ENCODE results near the gene WDR82. TPM values are rescaled to one million over a fixed set of nuclear protein-coding genes. Genes with fewer than 3 reads are reported as not detected.

Gene WDR82
- total RNA-seq, 1 experiment from 2014 or later = 58.0 TPM

GRCh38 chr3:52238761-52239701 lies 39.4 kb downstream of the WDR82 start, which contains the start of gene TWF2:
Gene TWF2, minus strand, starts transcription at chr3:52239158. Its CDS starts 142 bp downstream, at chr3:52239016.
- peak; percentile 70 for DNase-seq (ENCODE audit: low read depth)

GRCh38 chr3:52238193-52238760 lies 40.2 kb downstream of the WDR82 start:
- DNase-seq (ENCODE audit: low read depth) = no peak

DNA sequence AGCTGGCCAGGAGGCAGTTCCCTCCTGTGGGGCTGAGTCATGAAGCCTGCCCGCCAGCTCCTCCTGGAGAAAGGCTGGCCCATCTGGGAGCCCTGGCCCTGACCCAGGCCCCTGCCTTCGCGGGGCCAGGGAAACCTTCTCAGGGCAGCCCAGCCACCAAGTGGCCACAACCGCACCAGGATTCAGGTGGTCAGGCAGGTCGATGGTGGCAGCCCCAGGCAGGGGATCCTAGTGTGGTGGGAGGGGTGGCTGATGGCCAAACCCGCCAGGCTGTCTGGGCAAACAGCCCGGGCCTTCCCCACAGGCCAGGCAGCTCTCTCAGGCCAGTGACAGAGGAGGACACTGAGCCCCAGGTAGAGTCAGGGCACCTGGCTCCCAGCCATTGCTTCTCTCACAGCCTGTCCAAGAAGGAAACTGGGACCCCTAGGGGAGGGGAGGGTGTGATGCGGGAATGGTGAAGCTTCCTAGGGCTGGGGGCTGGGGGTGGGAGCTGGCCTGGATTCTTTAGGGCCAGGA lies 40.7 kb downstream of the WDR82 start:
- peak; percentile 81 for DNase-seq (ENCODE audit: low read depth)

- DNase-seq (ENCODE audit: low read depth) = no peak
These were observed 41.3 kb downstream of the WDR82 start for GRCh38 chr3:52237006-52237656.

DNA sequence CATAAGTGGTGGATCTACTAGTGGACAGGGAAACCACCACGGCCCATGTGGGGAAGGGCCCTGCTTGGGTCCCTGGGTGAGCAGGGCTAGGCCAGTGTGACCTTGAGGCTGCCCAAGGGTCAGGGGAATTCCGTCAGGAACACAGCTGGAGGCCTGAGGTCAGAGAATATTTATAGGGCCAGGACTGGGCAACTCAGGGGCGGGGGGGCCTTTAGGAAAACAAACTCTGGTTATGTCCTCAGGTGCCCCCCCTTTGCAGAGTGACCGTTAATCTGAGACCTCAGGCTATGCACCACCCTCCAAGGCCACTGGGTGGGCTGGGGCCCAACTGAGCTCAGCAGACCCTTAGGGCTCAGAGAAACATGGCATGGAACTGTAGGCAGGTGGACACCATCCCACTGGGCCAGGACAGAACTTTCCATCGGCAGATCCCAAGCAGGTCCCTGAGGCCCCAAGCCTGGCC lies 42.0 kb downstream of the WDR82 start:
- DNase-seq (ENCODE audit: low read depth) = no peak

- DNase-seq (ENCODE audit: low read depth) = no peak
These were observed 43.7 kb downstream of the WDR82 start for GRCh38 chr3:52234516-52235447.

DNA sequence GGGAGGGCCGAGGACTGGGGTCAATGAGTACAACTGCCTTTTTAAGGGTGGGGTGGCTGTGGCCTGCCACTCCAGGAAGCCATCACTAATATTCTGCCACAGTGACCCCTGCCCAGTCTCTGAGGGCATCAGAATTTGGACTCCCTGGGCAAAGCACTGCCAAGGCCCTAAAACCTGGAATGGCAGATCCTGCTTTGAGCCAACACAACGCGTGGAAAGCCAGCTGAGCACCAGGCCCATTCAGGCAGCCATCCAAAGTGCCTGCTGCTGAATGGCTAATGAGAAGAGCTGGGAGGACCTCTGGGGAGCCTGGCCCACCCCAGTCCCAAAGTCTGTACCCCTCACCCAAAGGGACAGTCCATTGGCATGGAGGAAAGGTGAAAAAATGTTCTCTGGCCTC lies 44.5 kb downstream of the WDR82 start:
- no peak for DNase-seq (ENCODE audit: low read depth)

GRCh38 chr3:52233108-52233591 lies 45.3 kb downstream of the WDR82 start:
- no peak for DNase-seq (ENCODE audit: low read depth)

GRCh38 chr3:52232279-52233107 lies 46.0 kb downstream of the WDR82 start:
- DNase-seq (ENCODE audit: low read depth) = no peak

GRCh38 chr3:52231502-52232278 lies 46.8 kb downstream of the WDR82 start:
- DNase-seq (ENCODE audit: low read depth) = peak; percentile 35

- no peak for DNase-seq (ENCODE audit: low read depth)
These were observed 47.5 kb downstream of the WDR82 start for GRCh38 chr3:52230889-52231499.

DNA sequence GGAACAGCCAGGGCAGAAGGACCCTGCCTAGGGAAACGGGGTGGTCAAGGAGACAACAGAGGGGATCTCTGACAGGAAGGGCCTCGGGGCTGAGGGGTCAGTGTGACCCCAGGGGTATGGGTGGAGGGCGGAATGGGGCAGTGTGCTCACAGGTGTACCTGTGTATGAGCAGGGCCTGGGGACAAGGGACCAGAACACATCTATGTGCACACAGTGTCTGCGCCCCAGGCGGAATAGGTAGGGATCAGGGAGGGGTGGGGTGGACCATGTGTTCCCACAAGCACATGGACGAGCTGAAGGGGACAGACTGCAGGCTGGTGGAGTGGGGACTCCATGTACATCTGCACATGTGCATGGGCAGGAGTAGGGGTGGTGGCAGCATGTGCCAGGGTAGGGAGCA lies 48.0 kb downstream of the WDR82 start:
- no peak for DNase-seq (ENCODE audit: low read depth)

- no peak for DNase-seq (ENCODE audit: low read depth)
These were observed 48.8 kb downstream of the WDR82 start for GRCh38 chr3:52229656-52230055.

DNA sequence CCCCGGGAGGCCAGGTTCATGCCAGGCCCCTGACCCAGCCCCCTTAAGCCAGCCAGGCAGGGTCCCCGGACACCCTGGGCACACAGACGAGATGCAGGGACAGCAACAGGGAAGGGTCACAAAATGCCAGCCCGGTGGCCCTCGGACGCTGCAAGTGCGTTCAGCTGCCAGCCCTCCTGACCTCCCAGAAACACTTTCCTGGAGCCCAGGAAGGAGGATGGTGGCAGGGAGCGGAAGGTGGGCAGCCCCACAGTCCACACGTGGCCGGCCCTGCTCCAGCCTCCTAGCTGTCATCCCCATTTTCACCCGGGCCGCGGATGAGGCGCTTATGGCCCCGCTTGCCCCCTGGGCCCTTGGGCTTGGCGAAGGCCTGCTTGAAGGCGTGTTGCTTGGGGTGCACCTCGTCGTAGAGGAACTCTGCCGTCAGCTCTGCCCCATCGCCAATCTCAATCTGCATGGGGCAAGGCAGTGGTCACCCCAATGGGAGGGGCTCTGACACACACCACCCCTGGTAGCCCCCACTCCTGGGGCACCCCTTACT lies 49.6 kb downstream of the WDR82 start:
- DNase-seq (ENCODE audit: low read depth) = no peak

DNA sequence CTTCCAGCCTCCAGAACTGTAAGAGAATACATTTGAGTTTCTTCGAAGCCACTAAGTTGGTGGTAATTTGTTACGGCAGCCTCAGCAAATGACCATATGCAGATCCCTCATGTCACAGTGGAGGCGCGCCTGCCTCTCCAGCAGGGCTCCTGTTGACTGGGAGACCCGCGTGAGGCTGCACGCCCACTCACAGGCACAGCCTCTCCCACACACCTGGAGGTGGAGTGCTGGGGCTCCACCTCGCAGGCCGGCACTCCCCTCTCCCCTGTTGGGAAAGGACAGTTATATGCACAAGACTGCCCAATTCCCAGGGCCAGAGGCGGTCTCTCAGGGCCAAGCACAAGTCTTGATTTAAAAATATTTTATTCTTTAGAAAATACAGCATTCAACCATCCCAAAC lies 50.2 kb downstream of the WDR82 start:
- no peak for DNase-seq (ENCODE audit: low read depth)

DNA sequence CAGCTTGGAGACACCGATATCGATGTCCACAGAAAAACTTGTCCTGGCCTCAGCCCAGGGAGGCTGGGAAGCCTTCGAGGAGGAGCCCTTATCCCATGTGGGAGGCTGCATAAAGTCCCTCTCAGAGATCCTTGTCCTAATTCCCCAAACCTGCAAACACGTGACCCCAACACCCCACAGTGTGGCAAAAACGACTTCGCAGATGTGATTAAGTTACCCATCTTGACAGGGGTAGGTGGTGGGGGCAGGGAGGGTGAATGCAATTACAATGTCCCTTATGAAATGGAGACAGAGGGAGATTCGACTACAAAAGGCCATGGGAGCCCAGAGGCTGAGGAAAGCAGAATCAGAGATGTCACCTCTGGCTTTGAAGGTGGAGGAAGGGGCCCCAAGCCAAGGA lies 50.7 kb downstream of the WDR82 start:
- no peak for DNase-seq (ENCODE audit: low read depth)

- DNase-seq (ENCODE audit: low read depth) = no peak
These were observed 51.3 kb downstream of the WDR82 start for GRCh38 chr3:52227117-52227516.

DNA sequence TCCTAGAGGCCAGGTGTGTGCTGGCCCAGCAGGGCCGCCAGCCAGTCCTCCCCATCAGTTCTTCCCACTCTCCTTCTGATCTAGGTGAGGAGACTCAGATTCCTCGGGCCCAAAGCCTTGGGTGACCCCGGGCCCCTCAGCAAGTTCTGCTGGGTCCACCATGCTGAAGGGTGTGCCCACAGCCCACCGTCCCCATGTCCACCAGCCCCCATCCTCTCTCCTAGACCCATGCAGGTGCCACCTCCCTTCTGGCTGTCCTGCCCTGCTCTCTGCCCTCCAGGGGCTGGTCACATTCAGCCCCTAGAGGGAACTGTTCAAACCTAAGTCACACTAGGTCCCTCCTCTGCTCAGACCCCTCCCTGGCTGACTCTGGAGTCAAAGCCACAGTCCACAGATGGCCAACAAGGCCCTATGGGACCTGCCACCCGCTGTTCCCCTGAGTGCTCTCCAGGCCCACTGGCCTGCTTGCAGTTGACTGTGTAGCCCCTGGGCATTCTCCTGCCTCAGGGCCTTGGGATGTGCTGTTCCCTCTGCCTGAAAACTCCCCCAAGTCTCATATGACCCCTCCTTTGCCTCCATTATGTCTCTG lies 52.1 kb downstream of the WDR82 start:
- DNase-seq (ENCODE audit: low read depth) = no peak
